ENCODE data around the gene TUBGCP3. TPM values are rescaled to one million over a fixed set of nuclear protein-coding genes. Genes with fewer than 3 reads are reported as not detected.

The TUBGCP3 gene
- total and polyA plus RNA-seq, 11 donors, result 6.0 to 23.5 (median 15.6) TPM

DNA sequence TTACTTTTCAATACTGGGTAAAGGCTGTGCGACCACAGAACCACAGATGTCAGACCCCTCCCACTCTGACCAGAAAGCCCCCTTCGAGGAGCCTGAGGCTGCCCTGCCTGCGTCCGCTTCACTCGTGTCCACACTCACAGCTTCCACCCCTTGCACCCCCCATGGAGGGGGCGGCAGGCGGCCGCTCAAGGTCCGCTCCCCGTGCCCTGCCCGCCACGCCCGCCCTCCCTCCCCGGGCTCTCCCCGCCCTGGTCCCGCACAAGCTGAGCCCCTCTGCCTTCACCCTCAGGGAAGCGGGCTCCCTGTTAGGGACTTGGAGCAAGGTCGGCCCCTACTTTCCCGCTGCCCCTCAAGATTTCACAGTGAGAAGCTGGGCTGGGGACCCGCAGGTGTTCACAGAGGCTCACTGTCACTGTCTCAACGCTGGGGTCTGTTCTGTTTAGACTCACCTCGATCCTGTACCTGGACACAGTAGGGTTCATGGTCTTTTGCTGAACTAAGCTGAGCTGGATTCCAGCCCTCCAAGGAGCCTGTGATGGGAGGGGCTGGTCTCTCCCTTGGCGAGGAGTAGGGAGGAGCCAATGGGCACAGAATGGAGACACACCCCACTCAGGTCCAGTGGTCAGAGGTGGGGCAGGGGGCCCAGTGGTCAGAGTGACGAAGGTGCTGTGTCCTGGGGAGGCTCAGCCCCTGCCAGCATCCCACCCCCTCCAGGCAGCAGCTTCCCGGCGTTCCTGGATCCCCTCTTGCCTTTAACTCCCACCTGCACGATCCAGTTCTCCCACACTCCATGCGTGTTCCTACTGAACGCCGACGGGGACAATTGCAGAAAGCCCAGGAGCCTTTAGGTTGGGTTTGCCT is 142.3 kb downstream of the TUBGCP3 start:
- no peak overlapping the region for H3K4me3 ChIP-seq
- peaks cover 0 to 8% (median 0%) of the 10 kb centered on the region in 12 donors for H3K4me1 ChIP-seq
- WGBS, 4 donors, result 65 to 71% (median 66%) methylated on average over 18 to 31 of the region's 31 CpGs
- no peak overlapping the region for H3K27ac ChIP-seq
- intact Hi-C loops (cut with DNase I), result loop anchor here in 7 of 10 donors (2.0 to 10.0 kb wide), 4 partner anchors 159 to 971 kb away; partner anchors contain the start of gene SOX1 (in 1 of the 7)
- ATAC-seq (no peak), DNase-seq (peak in 1 of 5 donors; percentile 26)
- H3K27me3 ChIP-seq, result peaks cover 0 to 65% (median 26%) of the 10 kb centered on the region in 9 donors
- no peaks in the 10 kb centered on the region for H3K9me3 ChIP-seq
- H3K36me3 ChIP-seq, result no peaks in the 10 kb centered on the region
- TF ChIP-seq POLR2A (IDR thresholded peaks at IDR 0.05) (no peak), CTCF (IDR thresholded peaks at IDR 0.05) (no peak)

GRCh38 chr13:112444416-112445399 is 143.2 kb downstream of the TUBGCP3 start:
- Histone ChIP-seq H3K9me3 (no peaks in the 10 kb centered on the region), H3K36me3 (no peaks in the 10 kb centered on the region), H3K4me1 (peaks cover 0 to 8% (median 0%) of the 10 kb centered on the region in 12 donors), H3K27me3 (peaks cover 0 to 74% (median 26%) of the 10 kb centered on the region in 9 donors), H3K27ac (no peak overlapping the region), H3K4me3 (no peak overlapping the region)
- TF ChIP-seq CTCF (IDR thresholded peaks at IDR 0.05), result no peak
- TF ChIP-seq POLR2A (IDR thresholded peaks at IDR 0.05), result no peak
- intact Hi-C loops (cut with DNase I), result loop anchor here in 9 of 10 donors (1.0 to 10.0 kb wide), 8 partner anchors 160 to 970 kb away; partner anchors contain the start of gene SOX1 (in 1 of the 9)
- ATAC-seq (no peak), DNase-seq (peak in 1 of 5 donors; percentile 56)
- WGBS, 4 donors, result 73 to 79% (median 77%) methylated on average over 34 to 42 of the region's 42 CpGs

DNA sequence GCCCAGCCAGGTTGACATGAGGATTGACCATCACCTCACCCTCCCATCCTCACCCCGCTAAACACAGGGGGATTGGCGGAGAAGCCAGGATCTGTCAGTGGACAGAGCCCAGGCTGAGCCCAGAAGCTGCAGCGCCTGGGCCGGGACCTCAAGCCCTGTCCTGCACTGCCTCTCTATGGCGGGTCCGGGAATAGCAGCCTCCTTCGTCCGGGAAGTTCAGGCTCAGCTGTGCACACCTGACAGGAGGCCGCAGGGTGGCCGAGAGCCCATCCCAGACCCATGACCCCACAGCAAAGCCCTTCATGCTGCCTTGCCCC is 144.0 kb downstream of the TUBGCP3 start:
- Histone ChIP-seq H3K4me3 (no peak overlapping the region), H3K9me3 (peaks cover 0 to 2% (median 0%) of the 10 kb centered on the region in 12 donors), H3K27ac (no peak overlapping the region), H3K27me3 (peaks cover 0 to 80% (median 26%) of the 10 kb centered on the region in 9 donors), H3K36me3 (no peaks in the 10 kb centered on the region), H3K4me1 (peaks cover 0 to 8% (median 0%) of the 10 kb centered on the region in 12 donors)
- TF ChIP-seq POLR2A (IDR thresholded peaks at IDR 0.05) (no peak), CTCF (IDR thresholded peaks at IDR 0.05) (peak; percentile 68 to 90 (median 82))
- intact Hi-C loops (cut with DNase I), result loop anchor here (1.0 to 10.0 kb wide), 10 partner anchors 161 to 970 kb away; partner anchors contain the start of gene SOX1 (in 1 of the 10)
- 0 to 4% (median 2%) methylated on average over 9 to 10 of the region's 10 CpGs for WGBS, 4 donors
- ATAC-seq (peak in 3 of 4 donors; percentile 73 to 85 (median 84)), DNase-seq (peak; percentile 37 to 69 (median 52))
